Neural progenitor cell (in vitro differentiated cells): ENCODE results near the gene GTPBP3.

Experiments
- EZH2 ChIP-seq: fragments of 200-600 bp; sonication (generic); IDR thresholded peaks from 2 replicates; pipeline ENCODE4 v1.6.1; 2017; ENCODE audit warnings: antibody characterized with exemption, mild to moderate bottlenecking, moderate library complexity
- EZH2phosphoT487 ChIP-seq: fragments of 200-600 bp; sonication (generic); IDR thresholded peaks from 2 replicates; pipeline ENCODE4 v1.6.1; 2017; ENCODE audit warnings: antibody characterized with exemption
- TF ChIP-seq, protein P1 (sequence below): fragments of 200-600 bp; sonication (generic); IDR thresholded peaks from 2 replicates; pipeline ENCODE4 v1.5.1; 2017; ENCODE audit warnings: antibody characterized with exemption, mild to moderate bottlenecking

DNA sequence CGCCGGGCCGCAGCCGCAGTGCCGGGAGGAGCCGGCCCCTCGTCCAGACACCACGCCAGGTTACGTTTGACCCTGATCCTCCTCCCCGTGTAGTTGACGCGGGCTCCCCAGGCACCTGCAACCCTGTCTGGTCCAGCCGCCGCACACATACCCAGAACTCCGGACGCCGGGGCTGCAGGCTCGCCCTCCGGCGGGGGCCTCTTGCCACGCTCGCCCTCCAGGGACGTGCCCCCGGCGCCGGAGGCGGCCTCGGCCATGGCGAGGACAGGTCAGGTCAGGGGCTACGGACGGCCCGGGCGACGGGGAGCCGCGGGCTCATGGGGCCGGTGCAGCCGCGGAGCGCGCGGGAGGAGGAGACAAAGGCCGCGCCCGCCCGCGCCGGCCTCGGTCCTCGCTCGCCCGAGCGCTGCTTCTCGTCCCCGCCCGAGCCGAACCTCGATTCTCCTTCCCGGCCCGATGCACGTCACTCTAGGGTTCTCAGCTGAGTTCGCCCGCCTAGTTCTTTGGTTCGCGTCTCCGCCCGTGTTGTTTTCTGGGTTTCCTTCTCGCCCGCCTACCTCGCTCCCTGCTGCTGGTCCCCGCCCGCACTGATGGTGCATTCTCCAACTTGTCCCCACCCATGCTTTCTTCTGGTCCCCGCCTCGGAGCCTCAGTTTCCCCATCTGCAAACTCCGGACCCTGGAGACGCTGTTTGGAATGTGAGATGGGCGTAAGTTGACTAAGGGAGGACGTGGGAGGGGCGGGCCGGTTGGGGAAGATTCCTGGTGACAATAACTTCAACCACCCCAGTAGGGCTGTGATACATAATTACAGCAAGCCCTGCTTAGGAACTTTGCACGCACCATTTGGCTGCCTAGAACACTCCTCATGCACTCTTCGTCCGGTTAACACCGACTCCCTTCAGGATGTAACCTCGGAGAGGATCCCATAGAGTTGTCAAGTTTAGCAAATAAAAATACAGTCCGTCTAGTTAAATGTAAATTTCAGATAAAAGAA, 2.6 kb upstream of the GTPBP3 start, which contains the start of gene ANO8:
- peak; percentile 35 for TF ChIP-seq EZH2
- TF ChIP-seq, protein P1, sequence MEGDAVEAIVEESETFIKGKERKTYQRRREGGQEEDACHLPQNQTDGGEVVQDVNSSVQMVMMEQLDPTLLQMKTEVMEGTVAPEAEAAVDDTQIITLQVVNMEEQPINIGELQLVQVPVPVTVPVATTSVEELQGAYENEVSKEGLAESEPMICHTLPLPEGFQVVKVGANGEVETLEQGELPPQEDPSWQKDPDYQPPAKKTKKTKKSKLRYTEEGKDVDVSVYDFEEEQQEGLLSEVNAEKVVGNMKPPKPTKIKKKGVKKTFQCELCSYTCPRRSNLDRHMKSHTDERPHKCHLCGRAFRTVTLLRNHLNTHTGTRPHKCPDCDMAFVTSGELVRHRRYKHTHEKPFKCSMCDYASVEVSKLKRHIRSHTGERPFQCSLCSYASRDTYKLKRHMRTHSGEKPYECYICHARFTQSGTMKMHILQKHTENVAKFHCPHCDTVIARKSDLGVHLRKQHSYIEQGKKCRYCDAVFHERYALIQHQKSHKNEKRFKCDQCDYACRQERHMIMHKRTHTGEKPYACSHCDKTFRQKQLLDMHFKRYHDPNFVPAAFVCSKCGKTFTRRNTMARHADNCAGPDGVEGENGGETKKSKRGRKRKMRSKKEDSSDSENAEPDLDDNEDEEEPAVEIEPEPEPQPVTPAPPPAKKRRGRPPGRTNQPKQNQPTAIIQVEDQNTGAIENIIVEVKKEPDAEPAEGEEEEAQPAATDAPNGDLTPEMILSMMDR = no peak
- TF ChIP-seq EZH2phosphoT487 = no peak
